HG03558 (cell line): ENCODE measurements around the gene ZNF280D.
"Not testable (repeated sequence)": the region's sequence is repeated elsewhere in the genome, so short reads cannot be mapped to it uniquely, and the experiment has no call there.

Experiments used
- ATAC-seq: cut with Tn5 transposase; IDR thresholded peaks from one replicate; pipeline ENCODE4 v1.9.1; 2021; ENCODE audit warnings: moderate number of reproducible peaks; ENCODE audit not compliant: unreplicated experiment; ENCODE audit errors: extremely low read depth

The ZNF280D gene

GRCh38 chr15:56733136-56734012 is at the start of gene ZNF280D:
TSS of gene ZNF280D (minus strand) at chr15:56733509. CDS start at chr15:56707109, 26,400 bp downstream.
- ATAC-seq: peak; percentile 47

- no peak for ATAC-seq
Observed at GRCh38 chr15:56782306-56782705, 49.0 kb upstream of the ZNF280D start.

GRCh38 chr15:56781666-56782065 is 48.4 kb upstream of the ZNF280D start:
- ATAC-seq: no peak

- ATAC-seq: not testable (repeated sequence)
Observed at GRCh38 chr15:56780102-56780725, 46.9 kb upstream of the ZNF280D start.

GRCh38 chr15:56779449-56779848 is 46.1 kb upstream of the ZNF280D start:
- not testable (repeated sequence) for ATAC-seq

GRCh38 chr15:56778761-56779160 is 45.5 kb upstream of the ZNF280D start:
- no peak for ATAC-seq

- no peak for ATAC-seq
Observed at GRCh38 chr15:56776839-56777238, 43.5 kb upstream of the ZNF280D start.

- ATAC-seq: no peak
Observed at GRCh38 chr15:56775641-56776040, 42.3 kb upstream of the ZNF280D start.

- no peak for ATAC-seq
Observed at GRCh38 chr15:56774356-56774755, 41.0 kb upstream of the ZNF280D start.

- ATAC-seq: no peak
Observed at GRCh38 chr15:56772868-56773639, 39.7 kb upstream of the ZNF280D start.

- no peak for ATAC-seq
Observed at GRCh38 chr15:56770173-56770572, 36.9 kb upstream of the ZNF280D start.

GRCh38 chr15:56767315-56767714 is 34.0 kb upstream of the ZNF280D start:
- no peak for ATAC-seq

- no peak for ATAC-seq
Observed at GRCh38 chr15:56765251-56765650, 31.9 kb upstream of the ZNF280D start.

GRCh38 chr15:56763141-56763895 is 30.0 kb upstream of the ZNF280D start:
- ATAC-seq: no peak

- ATAC-seq: no peak
Observed at GRCh38 chr15:56760186-56760585, 26.9 kb upstream of the ZNF280D start.

- no peak for ATAC-seq
Observed at GRCh38 chr15:56759450-56759845, 26.1 kb upstream of the ZNF280D start.

- ATAC-seq: no peak
Observed at GRCh38 chr15:56758770-56759449, 25.6 kb upstream of the ZNF280D start.

- no peak for ATAC-seq
Observed at GRCh38 chr15:56757875-56758274, 24.6 kb upstream of the ZNF280D start.

- ATAC-seq: no peak
Observed at GRCh38 chr15:56754772-56755370, 21.6 kb upstream of the ZNF280D start.
